ENCODE data around the gene UBXN2A.
"Not testable (repeated sequence)": the region's sequence is repeated elsewhere in the genome, so short reads cannot be mapped to it uniquely, and the experiment has no call there.

Gene UBXN2A

GRCh38 chr2:23924589-23925359, 15.5 kb upstream of the UBXN2A start:
- Mint-ChIP-seq H3K27ac (peak overlapping the region; percentile 98), H3K4me3 (peak overlapping the region; percentile 90), H3K9me3 (no peaks in the 10 kb centered on the region), H3K36me3 (ENCODE audit: low read depth) (peaks cover 45% of the 10 kb centered on the region), H3K27me3 (no peaks in the 10 kb centered on the region), H3K4me1 (ENCODE audit: low read depth) (peaks cover 54% of the 10 kb centered on the region)
- intact Hi-C loops (cut with micrococcal nuclease), result no loop called here

- intact Hi-C loops (cut with micrococcal nuclease), result loop anchor here (1.0 kb wide), 1 partner anchor 15 kb away; the partner anchor contains the start of gene UBXN2A
- peaks cover 51% of the 10 kb centered on the region for H3K4me1 Mint-ChIP-seq (ENCODE audit: low read depth)
- H3K9me3 Mint-ChIP-seq, result no peaks in the 10 kb centered on the region
- peak overlapping the region; percentile 98 for H3K27ac Mint-ChIP-seq
- H3K36me3 Mint-ChIP-seq (ENCODE audit: low read depth), result peaks cover 53% of the 10 kb centered on the region
- no peaks in the 10 kb centered on the region for H3K27me3 Mint-ChIP-seq
- H3K4me3 Mint-ChIP-seq, result peak overlapping the region; percentile 90
These were observed 14.5 kb upstream of the UBXN2A start for GRCh38 chr2:23925702-23926289.

- peak overlapping the region; percentile 90 for H3K4me3 Mint-ChIP-seq
- H3K4me1 Mint-ChIP-seq (ENCODE audit: low read depth), result peaks cover 50% of the 10 kb centered on the region
- H3K36me3 Mint-ChIP-seq (ENCODE audit: low read depth), result peaks cover 59% of the 10 kb centered on the region
- peak overlapping the region; percentile 98 for H3K27ac Mint-ChIP-seq
- intact Hi-C loops (cut with micrococcal nuclease), result loop anchor here (1.0 kb wide), 1 partner anchor 14 kb away; the partner anchor contains the start of gene UBXN2A
- H3K9me3 Mint-ChIP-seq, result no peaks in the 10 kb centered on the region
- no peaks in the 10 kb centered on the region for H3K27me3 Mint-ChIP-seq
These were observed 13.9 kb upstream of the UBXN2A start for GRCh38 chr2:23926290-23926749.

- Mint-ChIP-seq H3K27ac (peak within 1 kb of the TSS; percentile 98), H3K4me3 (peak within 1 kb of the TSS; percentile 90), H3K4me1 (ENCODE audit: low read depth) (peaks cover 49% of the 10 kb centered on the region), H3K27me3 (no peaks in the 10 kb centered on the region), H3K36me3 (ENCODE audit: low read depth) (peaks cover 65% of the 10 kb centered on the region), H3K9me3 (no peaks in the 10 kb centered on the region)
- intact Hi-C loops (cut with micrococcal nuclease), result loop anchor here (1.0 kb wide), 3 partner anchors 13 to 149 kb away; partner anchors contain the start of genes SF3B6, UBXN2A and WDCP
These were observed 13.3 kb upstream of the UBXN2A start, which contains the start of gene ATAD2B for GRCh38 chr2:23926750-23927571. TSS of gene ATAD2B (minus strand) at chr2:23927123. CDS start at chr2:23926770, 353 bp downstream.

- no peak overlapping the region for H3K27ac Mint-ChIP-seq
- peaks cover 12% of the 10 kb centered on the region for H3K4me1 Mint-ChIP-seq (ENCODE audit: low read depth)
- no peak overlapping the region for H3K4me3 Mint-ChIP-seq
- intact Hi-C loops (cut with micrococcal nuclease), result no loop called here
- H3K36me3 Mint-ChIP-seq (ENCODE audit: low read depth), result peaks cover 22% of the 10 kb centered on the region
- H3K9me3 Mint-ChIP-seq, result no peaks in the 10 kb centered on the region
- H3K27me3 Mint-ChIP-seq, result no peaks in the 10 kb centered on the region
These were observed 6.0 kb upstream of the UBXN2A start for GRCh38 chr2:23934259-23934658.

- no peaks in the 10 kb centered on the region for H3K36me3 Mint-ChIP-seq (ENCODE audit: low read depth)
- peaks cover 39% of the 10 kb centered on the region for H3K4me1 Mint-ChIP-seq (ENCODE audit: low read depth)
- no peaks in the 10 kb centered on the region for H3K9me3 Mint-ChIP-seq
- H3K27me3 Mint-ChIP-seq, result no peaks in the 10 kb centered on the region
- H3K27ac Mint-ChIP-seq, result peak overlapping the region; percentile 84
- intact Hi-C loops (cut with micrococcal nuclease), result loop anchor here (1.0 kb wide), 1 partner anchor 15 kb away; no protein-coding TSS in a partner anchor
- H3K4me3 Mint-ChIP-seq, result peak overlapping the region; percentile 78
These were observed 706 bp downstream of the UBXN2A start for GRCh38 chr2:23940718-23941620.

- H3K4me1 Mint-ChIP-seq (ENCODE audit: low read depth), result peaks cover 39% of the 10 kb centered on the region
- H3K27me3 Mint-ChIP-seq, result no peaks in the 10 kb centered on the region
- H3K36me3 Mint-ChIP-seq (ENCODE audit: low read depth), result no peaks in the 10 kb centered on the region
- intact Hi-C loops (cut with micrococcal nuclease), result no loop called here
- no peaks in the 10 kb centered on the region for H3K9me3 Mint-ChIP-seq
- H3K4me3 Mint-ChIP-seq, result no peak overlapping the region
- no peak overlapping the region for H3K27ac Mint-ChIP-seq
These were observed 1.4 kb downstream of the UBXN2A start for GRCh38 chr2:23941644-23942043.

- H3K9me3 Mint-ChIP-seq, result no peaks in the 10 kb centered on the region
- peaks cover 38% of the 10 kb centered on the region for H3K4me1 Mint-ChIP-seq (ENCODE audit: low read depth)
- H3K36me3 Mint-ChIP-seq (ENCODE audit: low read depth), result no peaks in the 10 kb centered on the region
- no peaks in the 10 kb centered on the region for H3K27me3 Mint-ChIP-seq
- H3K27ac Mint-ChIP-seq, result no peak overlapping the region
- intact Hi-C loops (cut with micrococcal nuclease), result no loop called here
- H3K4me3 Mint-ChIP-seq, result no peak overlapping the region
These were observed 3.4 kb downstream of the UBXN2A start for GRCh38 chr2:23943666-23944065.

- H3K27me3 Mint-ChIP-seq, result no peaks in the 10 kb centered on the region
- H3K4me3 Mint-ChIP-seq, result no peak overlapping the region
- H3K36me3 Mint-ChIP-seq (ENCODE audit: low read depth), result no peaks in the 10 kb centered on the region
- intact Hi-C loops (cut with micrococcal nuclease), result no loop called here
- H3K9me3 Mint-ChIP-seq, result no peaks in the 10 kb centered on the region
- peaks cover 30% of the 10 kb centered on the region for H3K4me1 Mint-ChIP-seq (ENCODE audit: low read depth)
- no peak overlapping the region for H3K27ac Mint-ChIP-seq
These were observed 4.3 kb downstream of the UBXN2A start for GRCh38 chr2:23944527-23944926.

- intact Hi-C loops (cut with micrococcal nuclease), result no loop called here
- H3K27ac Mint-ChIP-seq, result no peak overlapping the region
These were observed 4.7 kb downstream of the UBXN2A start for GRCh38 chr2:23944976-23945375.

GRCh38 chr2:23947350-23947749, 7.1 kb downstream of the UBXN2A start:
- intact Hi-C loops (cut with micrococcal nuclease), result no loop called here
- Mint-ChIP-seq H3K27me3 (no peaks in the 10 kb centered on the region), H3K4me1 (ENCODE audit: low read depth) (peaks cover 11% of the 10 kb centered on the region), H3K36me3 (ENCODE audit: low read depth) (no peaks in the 10 kb centered on the region), H3K27ac (no peak overlapping the region), H3K4me3 (no peak overlapping the region), H3K9me3 (no peaks in the 10 kb centered on the region)

More at GRCh38 chr2:23944976-23945375, 4.7 kb downstream of the UBXN2A start:
- Mint-ChIP-seq H3K4me3 (no peak overlapping the region), H3K4me1 (ENCODE audit: low read depth) (peaks cover 27% of the 10 kb centered on the region), H3K36me3 (ENCODE audit: low read depth) (no peaks in the 10 kb centered on the region), H3K27me3 (no peaks in the 10 kb centered on the region), H3K9me3 (no peaks in the 10 kb centered on the region)

GRCh38 chr2:23952558-23952957, 12.3 kb downstream of the UBXN2A start:
- H3K4me1 Mint-ChIP-seq (ENCODE audit: low read depth); H3K27ac Mint-ChIP-seq; H3K9me3 Mint-ChIP-seq; H3K4me3 Mint-ChIP-seq; H3K27me3 Mint-ChIP-seq; intact Hi-C loops (cut with micrococcal nuclease); H3K36me3 Mint-ChIP-seq (ENCODE audit: low read depth): not testable (repeated sequence)

GRCh38 chr2:23953625-23954024, 13.4 kb downstream of the UBXN2A start:
- no peaks in the 10 kb centered on the region for H3K36me3 Mint-ChIP-seq (ENCODE audit: low read depth)
- no peak overlapping the region for H3K27ac Mint-ChIP-seq
- no peaks in the 10 kb centered on the region for H3K9me3 Mint-ChIP-seq
- no peaks in the 10 kb centered on the region for H3K27me3 Mint-ChIP-seq
- no peak overlapping the region for H3K4me3 Mint-ChIP-seq
- H3K4me1 Mint-ChIP-seq (ENCODE audit: low read depth), result no peaks in the 10 kb centered on the region
- intact Hi-C loops (cut with micrococcal nuclease), result no loop called here

Data from dendritic cell treated with granulocyte-macrophage colony-stimulating factor and Interleukin-4, amounts not matched to agents 40 ng/mL and 50 ng/mL, for 4 days (primary cell).